ENCODE measurements around the gene KDM8.

KDM8 gene

GRCh38 chr16:27228621-27229501, 25.5 kb downstream of the KDM8 start:
- H3K4me3 ChIP-seq (ENCODE audit: insufficient read depth, low read depth, low read length): no peak overlapping the region
- no peak overlapping the region for H3K27ac ChIP-seq (ENCODE audit: insufficient read depth, low read depth, low read length, poor library complexity, severe bottlenecking)
- H3K4me1 ChIP-seq (ENCODE audit: control insufficient read depth, insufficient read depth, low read length): no peaks in the 10 kb centered on the region
- H3K9me3 ChIP-seq (ENCODE audit: control insufficient read depth, low read length): no peaks in the 10 kb centered on the region
- H3K27me3 ChIP-seq (ENCODE audit: control insufficient read depth, insufficient read depth, low read length, poor library complexity, severe bottlenecking): no peaks in the 10 kb centered on the region
- 94% methylated on average over 21 of the region's 21 CpGs for WGBS, 2 experiments
- peaks cover 5% of the 10 kb centered on the region for H3K36me3 ChIP-seq (ENCODE audit: control insufficient read depth, insufficient read depth, low read length)

- 94 to 96% methylated on average over 18 of the region's 18 CpGs for WGBS, 2 experiments
Measured at GRCh38 chr16:27229891-27230470, 26.7 kb downstream of the KDM8 start.

GRCh38 chr16:27230562-27231001, 27.3 kb downstream of the KDM8 start:
- Histone ChIP-seq H3K36me3 (ENCODE audit: control insufficient read depth, insufficient read depth, low read length) (peaks cover 5% of the 10 kb centered on the region), H3K4me1 (ENCODE audit: control insufficient read depth, insufficient read depth, low read length) (no peaks in the 10 kb centered on the region)
- 88% methylated on average over 16 of the region's 16 CpGs for WGBS, 2 experiments

More at GRCh38 chr16:27229891-27230470, 26.7 kb downstream of the KDM8 start:
- Histone ChIP-seq H3K9me3 (ENCODE audit: control insufficient read depth, low read length) (no peaks in the 10 kb centered on the region), H3K4me3 (ENCODE audit: insufficient read depth, low read depth, low read length) (no peak overlapping the region), H3K36me3 (ENCODE audit: control insufficient read depth, insufficient read depth, low read length) (peaks cover 5% of the 10 kb centered on the region), H3K27me3 (ENCODE audit: control insufficient read depth, insufficient read depth, low read length, poor library complexity, severe bottlenecking) (no peaks in the 10 kb centered on the region), H3K27ac (ENCODE audit: insufficient read depth, low read depth, low read length, poor library complexity, severe bottlenecking) (no peak overlapping the region), H3K4me1 (ENCODE audit: control insufficient read depth, insufficient read depth, low read length) (no peaks in the 10 kb centered on the region)

GRCh38 chr16:27231692-27232060, 28.4 kb downstream of the KDM8 start:
- Histone ChIP-seq H3K27me3 (ENCODE audit: control insufficient read depth, insufficient read depth, low read length, poor library complexity, severe bottlenecking) (no peaks in the 10 kb centered on the region), H3K36me3 (ENCODE audit: control insufficient read depth, insufficient read depth, low read length) (peaks cover 5% of the 10 kb centered on the region), H3K4me1 (ENCODE audit: control insufficient read depth, insufficient read depth, low read length) (peaks cover 1% of the 10 kb centered on the region), H3K4me3 (ENCODE audit: insufficient read depth, low read depth, low read length) (no peak overlapping the region), H3K27ac (ENCODE audit: insufficient read depth, low read depth, low read length, poor library complexity, severe bottlenecking) (no peak overlapping the region), H3K9me3 (ENCODE audit: control insufficient read depth, low read length) (no peaks in the 10 kb centered on the region)
- WGBS, 2 experiments: 93 to 96% methylated on average over 8 of the region's 8 CpGs

More at GRCh38 chr16:27230562-27231001, 27.3 kb downstream of the KDM8 start:
- Histone ChIP-seq H3K9me3 (ENCODE audit: control insufficient read depth, low read length) (no peaks in the 10 kb centered on the region), H3K27ac (ENCODE audit: insufficient read depth, low read depth, low read length, poor library complexity, severe bottlenecking) (no peak overlapping the region), H3K4me3 (ENCODE audit: insufficient read depth, low read depth, low read length) (no peak overlapping the region), H3K27me3 (ENCODE audit: control insufficient read depth, insufficient read depth, low read length, poor library complexity, severe bottlenecking) (no peaks in the 10 kb centered on the region)

GRCh38 chr16:27232061-27232900, 29.0 kb downstream of the KDM8 start:
- peaks cover 5% of the 10 kb centered on the region for H3K36me3 ChIP-seq (ENCODE audit: control insufficient read depth, insufficient read depth, low read length)
- H3K4me3 ChIP-seq (ENCODE audit: insufficient read depth, low read depth, low read length): no peak overlapping the region
- H3K4me1 ChIP-seq (ENCODE audit: control insufficient read depth, insufficient read depth, low read length): peaks cover 7% of the 10 kb centered on the region
- H3K27me3 ChIP-seq (ENCODE audit: control insufficient read depth, insufficient read depth, low read length, poor library complexity, severe bottlenecking): no peaks in the 10 kb centered on the region
- no peaks in the 10 kb centered on the region for H3K9me3 ChIP-seq (ENCODE audit: control insufficient read depth, low read length)
- WGBS, 2 experiments: 94% methylated on average over 26 of the region's 26 CpGs
- H3K27ac ChIP-seq (ENCODE audit: insufficient read depth, low read depth, low read length, poor library complexity, severe bottlenecking): no peak overlapping the region

GRCh38 chr16:27232901-27233625, 29.7 kb downstream of the KDM8 start:
- 86 to 87% methylated on average over 13 of the region's 13 CpGs for WGBS, 2 experiments

GRCh38 chr16:27233731-27234130, 30.4 kb downstream of the KDM8 start:
- H3K9me3 ChIP-seq (ENCODE audit: control insufficient read depth, low read length): no peaks in the 10 kb centered on the region
- WGBS, 2 experiments: 92 to 93% methylated on average over 6 of the region's 6 CpGs
- H3K27me3 ChIP-seq (ENCODE audit: control insufficient read depth, insufficient read depth, low read length, poor library complexity, severe bottlenecking): no peaks in the 10 kb centered on the region
- peaks cover 11% of the 10 kb centered on the region for H3K4me1 ChIP-seq (ENCODE audit: control insufficient read depth, insufficient read depth, low read length)
- no peak overlapping the region for H3K4me3 ChIP-seq (ENCODE audit: insufficient read depth, low read depth, low read length)
- peaks cover 5% of the 10 kb centered on the region for H3K36me3 ChIP-seq (ENCODE audit: control insufficient read depth, insufficient read depth, low read length)
- H3K27ac ChIP-seq (ENCODE audit: insufficient read depth, low read depth, low read length, poor library complexity, severe bottlenecking): no peak overlapping the region

More at GRCh38 chr16:27232901-27233625, 29.7 kb downstream of the KDM8 start:
- H3K36me3 ChIP-seq (ENCODE audit: control insufficient read depth, insufficient read depth, low read length): peaks cover 5% of the 10 kb centered on the region
- peaks cover 11% of the 10 kb centered on the region for H3K4me1 ChIP-seq (ENCODE audit: control insufficient read depth, insufficient read depth, low read length)
- H3K9me3 ChIP-seq (ENCODE audit: control insufficient read depth, low read length): no peaks in the 10 kb centered on the region
- no peak overlapping the region for H3K27ac ChIP-seq (ENCODE audit: insufficient read depth, low read depth, low read length, poor library complexity, severe bottlenecking)
- H3K4me3 ChIP-seq (ENCODE audit: insufficient read depth, low read depth, low read length): no peak overlapping the region
- no peaks in the 10 kb centered on the region for H3K27me3 ChIP-seq (ENCODE audit: control insufficient read depth, insufficient read depth, low read length, poor library complexity, severe bottlenecking)

- WGBS, 2 experiments: 83 to 85% methylated on average over 8 of the region's 8 CpGs
- Histone ChIP-seq H3K27ac (ENCODE audit: insufficient read depth, low read depth, low read length, poor library complexity, severe bottlenecking) (no peak overlapping the region), H3K4me3 (ENCODE audit: insufficient read depth, low read depth, low read length) (no peak overlapping the region), H3K36me3 (ENCODE audit: control insufficient read depth, insufficient read depth, low read length) (peaks cover 5% of the 10 kb centered on the region), H3K4me1 (ENCODE audit: control insufficient read depth, insufficient read depth, low read length) (peaks cover 11% of the 10 kb centered on the region), H3K9me3 (ENCODE audit: control insufficient read depth, low read length) (no peaks in the 10 kb centered on the region), H3K27me3 (ENCODE audit: control insufficient read depth, insufficient read depth, low read length, poor library complexity, severe bottlenecking) (no peaks in the 10 kb centered on the region)
Measured at GRCh38 chr16:27234171-27234570, 30.8 kb downstream of the KDM8 start.

GRCh38 chr16:27234603-27235002, 31.3 kb downstream of the KDM8 start:
- no peaks in the 10 kb centered on the region for H3K9me3 ChIP-seq (ENCODE audit: control insufficient read depth, low read length)

More at GRCh38 chr16:27234603-27235002, 31.3 kb downstream of the KDM8 start:
- Histone ChIP-seq H3K27ac (ENCODE audit: insufficient read depth, low read depth, low read length, poor library complexity, severe bottlenecking) (no peak overlapping the region), H3K36me3 (ENCODE audit: control insufficient read depth, insufficient read depth, low read length) (peaks cover 5% of the 10 kb centered on the region), H3K4me1 (ENCODE audit: control insufficient read depth, insufficient read depth, low read length) (peaks cover 11% of the 10 kb centered on the region), H3K27me3 (ENCODE audit: control insufficient read depth, insufficient read depth, low read length, poor library complexity, severe bottlenecking) (no peaks in the 10 kb centered on the region), H3K4me3 (ENCODE audit: insufficient read depth, low read depth, low read length) (no peak overlapping the region)
- WGBS, 2 experiments: 74 to 84% methylated on average over 4 of the region's 4 CpGs
